ENCODE measurements around the gene PIAS4. TPM values are rescaled to one million over a fixed set of nuclear protein-coding genes. Genes with fewer than 3 reads are reported as not detected.

Gene PIAS4
- total RNA-seq, 1 donor from 2014 or later: 95.8 TPM

- Mint-ChIP-seq H3K27me3 (ENCODE audit: unreplicated experiment) (peaks cover 2% of the 10 kb centered on the region), H3K36me3 (ENCODE audit: unreplicated experiment) (no peaks in the 10 kb centered on the region), H3K4me3 (ENCODE audit: unreplicated experiment) (no peak overlapping the region), H3K4me1 (ENCODE audit: low read depth, unreplicated experiment) (peaks cover 4% of the 10 kb centered on the region), H3K9me3 (ENCODE audit: unreplicated experiment) (peaks cover 2% of the 10 kb centered on the region), H3K27ac (ENCODE audit: unreplicated experiment) (no peak overlapping the region)
- TF ChIP-seq CTCF (IDR thresholded peaks at IDR 0.05; ENCODE audit: partially characterized antibody, unreplicated experiment): no peak
- DNase-seq: no peak
Measured at GRCh38 chr19:4023600-4024398, 16.3 kb downstream of the PIAS4 start.

GRCh38 chr19:4025317-4025716 lies 17.8 kb downstream of the PIAS4 start:
- no peak overlapping the region for H3K4me3 Mint-ChIP-seq (ENCODE audit: unreplicated experiment)
- no peak for TF ChIP-seq CTCF (IDR thresholded peaks at IDR 0.05; ENCODE audit: partially characterized antibody, unreplicated experiment)

GRCh38 chr19:4027146-4027545 lies 19.6 kb downstream of the PIAS4 start:
- DNase-seq: no peak
- peaks cover 6% of the 10 kb centered on the region for H3K27me3 Mint-ChIP-seq (ENCODE audit: unreplicated experiment)
- TF ChIP-seq CTCF (IDR thresholded peaks at IDR 0.05; ENCODE audit: partially characterized antibody, unreplicated experiment): no peak
- peak overlapping the region; percentile 72 for H3K27ac Mint-ChIP-seq (ENCODE audit: unreplicated experiment)
- no peak overlapping the region for H3K4me3 Mint-ChIP-seq (ENCODE audit: unreplicated experiment)
- no peaks in the 10 kb centered on the region for H3K4me1 Mint-ChIP-seq (ENCODE audit: low read depth, unreplicated experiment)
- no peaks in the 10 kb centered on the region for H3K36me3 Mint-ChIP-seq (ENCODE audit: unreplicated experiment)
- H3K9me3 Mint-ChIP-seq (ENCODE audit: unreplicated experiment): peaks cover 2% of the 10 kb centered on the region

More at GRCh38 chr19:4025317-4025716, 17.8 kb downstream of the PIAS4 start:
- peaks cover 1% of the 10 kb centered on the region for H3K4me1 Mint-ChIP-seq (ENCODE audit: low read depth, unreplicated experiment)
- no peak overlapping the region for H3K27ac Mint-ChIP-seq (ENCODE audit: unreplicated experiment)
- H3K27me3 Mint-ChIP-seq (ENCODE audit: unreplicated experiment): peaks cover 2% of the 10 kb centered on the region
- H3K36me3 Mint-ChIP-seq (ENCODE audit: unreplicated experiment): no peaks in the 10 kb centered on the region
- DNase-seq: no peak
- H3K9me3 Mint-ChIP-seq (ENCODE audit: unreplicated experiment): peaks cover under 1% of the 10 kb centered on the region

GRCh38 chr19:4028334-4029246 lies 21.1 kb downstream of the PIAS4 start:
- DNase-seq: no peak
- TF ChIP-seq CTCF (IDR thresholded peaks at IDR 0.05; ENCODE audit: partially characterized antibody, unreplicated experiment): no peak
- Mint-ChIP-seq H3K27me3 (ENCODE audit: unreplicated experiment) (peaks cover 3% of the 10 kb centered on the region), H3K4me1 (ENCODE audit: low read depth, unreplicated experiment) (no peaks in the 10 kb centered on the region), H3K9me3 (ENCODE audit: unreplicated experiment) (peaks cover 2% of the 10 kb centered on the region), H3K36me3 (ENCODE audit: unreplicated experiment) (no peaks in the 10 kb centered on the region), H3K4me3 (ENCODE audit: unreplicated experiment) (no peak overlapping the region), H3K27ac (ENCODE audit: unreplicated experiment) (no peak overlapping the region)
